HG02852 (cell line): ENCODE data around the gene HIGD2B.
"Not testable (repeated sequence)": the region's sequence is repeated elsewhere in the genome, so short reads cannot be mapped to it uniquely, and the experiment has no call there.

Experiments used
- ATAC-seq: cut with Tn5 transposase; IDR thresholded peaks from one replicate; pipeline ENCODE4 v1.9.1; 2021; ENCODE audit warnings: mild to moderate bottlenecking, moderate library complexity; ENCODE audit not compliant: unreplicated experiment

Gene HIGD2B

GRCh38 chr15:72685925-72686794 lies at the start of gene HIGD2B, which contains the start of gene BBS4:
Gene HIGD2B, minus strand, starts transcription at chr15:72686182. Its CDS starts 9,808 bp downstream, at chr15:72676374.
Gene BBS4, plus strand, starts transcription at chr15:72686207. Its CDS starts 21 bp downstream, at chr15:72686228.
- ATAC-seq = peak; percentile 96

- ATAC-seq = no peak
These were observed 49.1 kb upstream of the HIGD2B start for GRCh38 chr15:72735111-72735510.

- no peak for ATAC-seq
These were observed 48.2 kb upstream of the HIGD2B start for GRCh38 chr15:72733941-72734738.

GRCh38 chr15:72732516-72732915 lies 46.5 kb upstream of the HIGD2B start:
- ATAC-seq = no peak

- ATAC-seq = no peak
These were observed 46.1 kb upstream of the HIGD2B start for GRCh38 chr15:72732086-72732485.

- ATAC-seq = no peak
These were observed 42.8 kb upstream of the HIGD2B start for GRCh38 chr15:72728821-72729220.

GRCh38 chr15:72728249-72728648 lies 42.3 kb upstream of the HIGD2B start:
- ATAC-seq = not testable (repeated sequence)

- ATAC-seq = no peak
These were observed 41.2 kb upstream of the HIGD2B start for GRCh38 chr15:72727154-72727553.

- ATAC-seq = not testable (repeated sequence)
These were observed 39.9 kb upstream of the HIGD2B start for GRCh38 chr15:72725851-72726250.

GRCh38 chr15:72725446-72725845 lies 39.5 kb upstream of the HIGD2B start:
- ATAC-seq = no peak

- ATAC-seq = no peak
These were observed 38.0 kb upstream of the HIGD2B start for GRCh38 chr15:72724028-72724427.

- no peak for ATAC-seq
These were observed 36.2 kb upstream of the HIGD2B start for GRCh38 chr15:72722071-72722696.

- not testable (repeated sequence) for ATAC-seq
These were observed 22.7 kb upstream of the HIGD2B start for GRCh38 chr15:72708551-72709303.

GRCh38 chr15:72706266-72706665 lies 20.3 kb upstream of the HIGD2B start:
- no peak for ATAC-seq

GRCh38 chr15:72700076-72700475 lies 14.1 kb upstream of the HIGD2B start:
- ATAC-seq = no peak

- ATAC-seq = no peak
These were observed 13.0 kb upstream of the HIGD2B start for GRCh38 chr15:72698938-72699337.

GRCh38 chr15:72690938-72691337 lies 5.0 kb upstream of the HIGD2B start:
- no peak for ATAC-seq

GRCh38 chr15:72688697-72689096 lies 2.7 kb upstream of the HIGD2B start:
- ATAC-seq = no peak

GRCh38 chr15:72685301-72685924 lies 569 bp downstream of the HIGD2B start:
- no peak for ATAC-seq

GRCh38 chr15:72682772-72683171 lies 3.2 kb downstream of the HIGD2B start:
- no peak for ATAC-seq
